ENCODE results near the gene AUTS2. TPM values are rescaled to one million over a fixed set of nuclear protein-coding genes. Genes with fewer than 3 reads are reported as not detected.

AUTS2 gene
- total and polyA plus RNA-seq, 9 of the 15 experiments (the other 6 are each of a cell fraction or from before 2014, with no cell fraction given): 0.58 TPM; not detected in 8

DNA sequence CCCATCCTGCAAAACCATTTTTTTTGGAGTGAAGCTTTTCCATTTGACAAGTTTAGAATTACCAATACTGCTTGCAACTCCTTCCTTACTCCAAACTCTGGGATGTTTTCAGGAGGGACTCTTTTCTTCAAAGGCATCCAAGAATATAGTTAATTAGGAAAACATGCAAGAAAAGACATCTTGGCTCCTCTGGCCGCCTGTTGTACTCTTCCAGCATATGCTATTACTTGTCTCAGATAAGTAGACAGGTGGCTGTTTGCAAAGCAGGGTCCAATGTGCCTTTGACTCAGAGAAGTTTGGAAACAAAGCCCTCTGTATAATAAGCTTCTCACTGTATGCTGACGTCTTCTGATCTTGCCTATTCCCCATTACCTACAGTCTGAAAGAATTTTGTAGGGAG is 746.5 kb downstream of the AUTS2 start (continued):
- TF ChIP-seq CBX8 (IDR thresholded peaks at IDR 0.05; ENCODE audit: borderline replicate concordance, extremely low read depth, low read depth, low read length, poor library complexity, severe bottlenecking) (no peak), HDGF (IDR thresholded peaks at IDR 0.05) (no peak), GTF2E2 (tag; IDR thresholded peaks at IDR 0.05) (no peak)
- TF ChIP-seq, protein P1, sequence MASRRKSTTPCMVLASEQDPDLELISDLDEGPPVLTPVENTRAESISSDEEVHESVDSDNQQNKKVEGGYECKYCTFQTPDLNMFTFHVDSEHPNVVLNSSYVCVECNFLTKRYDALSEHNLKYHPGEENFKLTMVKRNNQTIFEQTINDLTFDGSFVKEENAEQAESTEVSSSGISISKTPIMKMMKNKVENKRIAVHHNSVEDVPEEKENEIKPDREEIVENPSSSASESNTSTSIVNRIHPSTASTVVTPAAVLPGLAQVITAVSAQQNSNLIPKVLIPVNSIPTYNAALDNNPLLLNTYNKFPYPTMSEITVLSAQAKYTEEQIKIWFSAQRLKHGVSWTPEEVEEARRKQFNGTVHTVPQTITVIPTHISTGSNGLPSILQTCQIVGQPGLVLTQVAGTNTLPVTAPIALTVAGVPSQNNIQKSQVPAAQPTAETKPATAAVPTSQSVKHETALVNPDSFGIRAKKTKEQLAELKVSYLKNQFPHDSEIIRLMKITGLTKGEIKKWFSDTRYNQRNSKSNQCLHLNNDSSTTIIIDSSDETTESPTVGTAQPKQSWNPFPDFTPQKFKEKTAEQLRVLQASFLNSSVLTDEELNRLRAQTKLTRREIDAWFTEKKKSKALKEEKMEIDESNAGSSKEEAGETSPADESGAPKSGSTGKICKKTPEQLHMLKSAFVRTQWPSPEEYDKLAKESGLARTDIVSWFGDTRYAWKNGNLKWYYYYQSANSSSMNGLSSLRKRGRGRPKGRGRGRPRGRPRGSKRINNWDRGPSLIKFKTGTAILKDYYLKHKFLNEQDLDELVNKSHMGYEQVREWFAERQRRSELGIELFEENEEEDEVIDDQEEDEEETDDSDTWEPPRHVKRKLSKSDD (conservative IDR thresholded peaks at IDR 0.05; ENCODE audit: low read length): no peak
- TF ChIP-seq, protein P2, sequence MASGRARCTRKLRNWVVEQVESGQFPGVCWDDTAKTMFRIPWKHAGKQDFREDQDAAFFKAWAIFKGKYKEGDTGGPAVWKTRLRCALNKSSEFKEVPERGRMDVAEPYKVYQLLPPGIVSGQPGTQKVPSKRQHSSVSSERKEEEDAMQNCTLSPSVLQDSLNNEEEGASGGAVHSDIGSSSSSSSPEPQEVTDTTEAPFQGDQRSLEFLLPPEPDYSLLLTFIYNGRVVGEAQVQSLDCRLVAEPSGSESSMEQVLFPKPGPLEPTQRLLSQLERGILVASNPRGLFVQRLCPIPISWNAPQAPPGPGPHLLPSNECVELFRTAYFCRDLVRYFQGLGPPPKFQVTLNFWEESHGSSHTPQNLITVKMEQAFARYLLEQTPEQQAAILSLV (tag; IDR thresholded peaks at IDR 0.05): no peak
- TF ChIP-seq, protein P3, sequence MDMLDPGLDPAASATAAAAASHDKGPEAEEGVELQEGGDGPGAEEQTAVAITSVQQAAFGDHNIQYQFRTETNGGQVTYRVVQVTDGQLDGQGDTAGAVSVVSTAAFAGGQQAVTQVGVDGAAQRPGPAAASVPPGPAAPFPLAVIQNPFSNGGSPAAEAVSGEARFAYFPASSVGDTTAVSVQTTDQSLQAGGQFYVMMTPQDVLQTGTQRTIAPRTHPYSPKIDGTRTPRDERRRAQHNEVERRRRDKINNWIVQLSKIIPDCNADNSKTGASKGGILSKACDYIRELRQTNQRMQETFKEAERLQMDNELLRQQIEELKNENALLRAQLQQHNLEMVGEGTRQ (CRISPR knock-in tag; IDR thresholded peaks at IDR 0.05): no peak
